ENCODE measurements around the gene BRD1.

GRCh38 chr22:49749227-49749626, 78.4 kb downstream of the BRD1 start:
- TF ChIP-seq, protein P1, sequence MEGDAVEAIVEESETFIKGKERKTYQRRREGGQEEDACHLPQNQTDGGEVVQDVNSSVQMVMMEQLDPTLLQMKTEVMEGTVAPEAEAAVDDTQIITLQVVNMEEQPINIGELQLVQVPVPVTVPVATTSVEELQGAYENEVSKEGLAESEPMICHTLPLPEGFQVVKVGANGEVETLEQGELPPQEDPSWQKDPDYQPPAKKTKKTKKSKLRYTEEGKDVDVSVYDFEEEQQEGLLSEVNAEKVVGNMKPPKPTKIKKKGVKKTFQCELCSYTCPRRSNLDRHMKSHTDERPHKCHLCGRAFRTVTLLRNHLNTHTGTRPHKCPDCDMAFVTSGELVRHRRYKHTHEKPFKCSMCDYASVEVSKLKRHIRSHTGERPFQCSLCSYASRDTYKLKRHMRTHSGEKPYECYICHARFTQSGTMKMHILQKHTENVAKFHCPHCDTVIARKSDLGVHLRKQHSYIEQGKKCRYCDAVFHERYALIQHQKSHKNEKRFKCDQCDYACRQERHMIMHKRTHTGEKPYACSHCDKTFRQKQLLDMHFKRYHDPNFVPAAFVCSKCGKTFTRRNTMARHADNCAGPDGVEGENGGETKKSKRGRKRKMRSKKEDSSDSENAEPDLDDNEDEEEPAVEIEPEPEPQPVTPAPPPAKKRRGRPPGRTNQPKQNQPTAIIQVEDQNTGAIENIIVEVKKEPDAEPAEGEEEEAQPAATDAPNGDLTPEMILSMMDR (IDR thresholded peaks at IDR 0.05; ENCODE audit: poor library complexity) = no peak
- no peak for TF ChIP-seq EZH2 (IDR thresholded peaks at IDR 0.05; ENCODE audit: borderline replicate concordance)
